Stimulated activated CD8-positive, alpha-beta memory T cell treated with anti-CD3 and anti-CD28 coated beads, Interleukin-7, amount 100 ng/mL, for 24 hours (primary cell): Measurements from ENCODE around the gene APBA2.

Experiments used
- DNase-seq: peaks from one replicate; pipeline ENCODE4 v3.0.0-alpha.2; 2020; ENCODE audit warnings: low read depth

APBA2 gene

GRCh38 chr15:29086891-29087290, 201.1 kb downstream of the APBA2 start:
- no peak for DNase-seq

- DNase-seq = no peak
Measured at GRCh38 chr15:29087521-29088285, 201.9 kb downstream of the APBA2 start.

GRCh38 chr15:29088666-29089065, 202.9 kb downstream of the APBA2 start:
- DNase-seq = no peak

- DNase-seq = no peak
Measured at GRCh38 chr15:29089731-29090616, 204.2 kb downstream of the APBA2 start.

GRCh38 chr15:29090617-29091466, 205.1 kb downstream of the APBA2 start:
- peak; percentile 21 for DNase-seq

- no peak for DNase-seq
Measured at GRCh38 chr15:29091666-29092065, 205.9 kb downstream of the APBA2 start.

GRCh38 chr15:29092376-29093064, 206.7 kb downstream of the APBA2 start:
- DNase-seq = no peak

- no peak for DNase-seq
Measured at GRCh38 chr15:29093065-29093435, 207.3 kb downstream of the APBA2 start.

- DNase-seq = no peak
Measured at GRCh38 chr15:29093696-29094343, 208.0 kb downstream of the APBA2 start.

- no peak for DNase-seq
Measured at GRCh38 chr15:29094711-29095110, 208.9 kb downstream of the APBA2 start.

- no peak for DNase-seq
Measured at GRCh38 chr15:29095746-29096145, 210.0 kb downstream of the APBA2 start.

- DNase-seq = no peak
Measured at GRCh38 chr15:29097168-29097567, 211.4 kb downstream of the APBA2 start.

- no peak for DNase-seq
Measured at GRCh38 chr15:29097971-29098370, 212.2 kb downstream of the APBA2 start.

GRCh38 chr15:29098652-29099051, 212.9 kb downstream of the APBA2 start:
- no peak for DNase-seq

- no peak for DNase-seq
Measured at GRCh38 chr15:29099131-29099880, 213.5 kb downstream of the APBA2 start.

GRCh38 chr15:29100486-29101000, 214.8 kb downstream of the APBA2 start:
- no peak for DNase-seq

GRCh38 chr15:29101491-29101890, 215.7 kb downstream of the APBA2 start:
- no peak for DNase-seq

GRCh38 chr15:29102173-29102794, 216.5 kb downstream of the APBA2 start:
- peak; percentile 36 for DNase-seq

GRCh38 chr15:29102911-29103823, 217.4 kb downstream of the APBA2 start:
- no peak for DNase-seq
